ENCODE data around the gene CEP162. TPM values are rescaled to one million over a fixed set of nuclear protein-coding genes. Genes with fewer than 3 reads are reported as not detected.

Gene CEP162
- total and polyA plus RNA-seq, 7 experiments from 2014 or later, result 3.9 to 10.7 (median 8.1) TPM

Other genes with a start within 250 kb of the CEP162 start
- not detected for gene MRAP2, start 193.9 kb downstream of the CEP162 start, total RNA-seq
- not detected for gene MRAP2, start 193.9 kb downstream of the CEP162 start, polyA plus RNA-seq

Measured in naive thymus-derived CD4-positive, alpha-beta T cell (primary cell).